IMR-90 (cell line): ENCODE results near the gene RHOBTB3.

Source experiments
- CEBPB ChIP-seq: IDR thresholded peaks from 2 replicates; pipeline ENCODE4 v1.6.1; 2012; ENCODE audit warnings: low read depth, low read length, improper control_type of control experiment
- POLR2A ChIP-seq: IDR thresholded peaks from 2 replicates; pipeline ENCODE4 v1.6.1; 2012; ENCODE audit warnings: mild to moderate bottlenecking, low read depth, low read length
- USF2 ChIP-seq: fragments of 150-350 bp; IDR thresholded peaks from 2 replicates; pipeline ENCODE4 v1.6.1; 2017; ENCODE audit warnings: mild to moderate bottlenecking, antibody characterized with exemption, low read length, low read depth
- TF ChIP-seq, protein P1 (sequence below): conservative IDR thresholded peaks from 2 replicates; pipeline ENCODE4 v1.5.1; 2012; ENCODE audit warnings: mild to moderate bottlenecking, low read depth, low read length, improper control_type of control experiment

- TF ChIP-seq, protein P1, sequence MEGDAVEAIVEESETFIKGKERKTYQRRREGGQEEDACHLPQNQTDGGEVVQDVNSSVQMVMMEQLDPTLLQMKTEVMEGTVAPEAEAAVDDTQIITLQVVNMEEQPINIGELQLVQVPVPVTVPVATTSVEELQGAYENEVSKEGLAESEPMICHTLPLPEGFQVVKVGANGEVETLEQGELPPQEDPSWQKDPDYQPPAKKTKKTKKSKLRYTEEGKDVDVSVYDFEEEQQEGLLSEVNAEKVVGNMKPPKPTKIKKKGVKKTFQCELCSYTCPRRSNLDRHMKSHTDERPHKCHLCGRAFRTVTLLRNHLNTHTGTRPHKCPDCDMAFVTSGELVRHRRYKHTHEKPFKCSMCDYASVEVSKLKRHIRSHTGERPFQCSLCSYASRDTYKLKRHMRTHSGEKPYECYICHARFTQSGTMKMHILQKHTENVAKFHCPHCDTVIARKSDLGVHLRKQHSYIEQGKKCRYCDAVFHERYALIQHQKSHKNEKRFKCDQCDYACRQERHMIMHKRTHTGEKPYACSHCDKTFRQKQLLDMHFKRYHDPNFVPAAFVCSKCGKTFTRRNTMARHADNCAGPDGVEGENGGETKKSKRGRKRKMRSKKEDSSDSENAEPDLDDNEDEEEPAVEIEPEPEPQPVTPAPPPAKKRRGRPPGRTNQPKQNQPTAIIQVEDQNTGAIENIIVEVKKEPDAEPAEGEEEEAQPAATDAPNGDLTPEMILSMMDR = no peak
- TF ChIP-seq POLR2A = no peak
- TF ChIP-seq CEBPB = no peak
- TF ChIP-seq USF2 = no peak
Measured at GRCh38 chr5:95824747-95825146, 93.6 kb downstream of the RHOBTB3 start.
